Loucy (cell line): Measurements from ENCODE around the gene FARP1.

ENCODE experiments used
- CTCF ChIP-seq: fragments of 200-600 bp; sonication (generic); conservative IDR thresholded peaks from 2 replicates; pipeline ENCODE4 v1.5.1; 2014; ENCODE audit warnings: mild to moderate bottlenecking, antibody characterized with exemption, low read length
- EZH2phosphoT487 ChIP-seq: fragments of 200-600 bp; IDR thresholded peaks from 2 replicates; pipeline ENCODE4 v1.6.1; 2018; ENCODE audit warnings: antibody characterized with exemption, mild to moderate bottlenecking, moderate library complexity, borderline replicate concordance

- TF ChIP-seq CTCF (no peak), EZH2phosphoT487 (no peak)
These were observed 171.0 kb downstream of the FARP1 start for GRCh38 chr13:98313922-98314292.
